ENCODE measurements around the gene TK2.
"Not testable (repeated sequence)": the region's sequence is repeated elsewhere in the genome, so short reads cannot be mapped to it uniquely, and the experiment has no call there.

The TK2 gene

GRCh38 chr16:66481081-66481942, 68.6 kb downstream of the TK2 start:
- no peak for DNase-seq

- no peak for DNase-seq
Observed at GRCh38 chr16:66480265-66481080, 69.4 kb downstream of the TK2 start.

GRCh38 chr16:66479661-66480264, 70.2 kb downstream of the TK2 start:
- DNase-seq, result no peak

- DNase-seq, result peak; percentile 75 to 78
Observed at GRCh38 chr16:66478733-66479511, 71.0 kb downstream of the TK2 start.

- no peak for DNase-seq
Observed at GRCh38 chr16:66477028-66477515, 72.8 kb downstream of the TK2 start.

- peak in 1 of 2 donors; percentile 14 for DNase-seq
Observed at GRCh38 chr16:66476328-66477027, 73.4 kb downstream of the TK2 start.

- no peak for DNase-seq
Observed at GRCh38 chr16:66475232-66475631, 74.7 kb downstream of the TK2 start.

- DNase-seq, result peak; percentile 39 to 62
Observed at GRCh38 chr16:66474750-66475199, 75.1 kb downstream of the TK2 start.

- DNase-seq, result no peak
Observed at GRCh38 chr16:66473654-66474519, 76.0 kb downstream of the TK2 start.

GRCh38 chr16:66473051-66473571, 76.8 kb downstream of the TK2 start:
- no peak for DNase-seq

- no peak for DNase-seq
Observed at GRCh38 chr16:66471716-66472393, 78.1 kb downstream of the TK2 start.

GRCh38 chr16:66471264-66471663, 78.7 kb downstream of the TK2 start:
- no peak for DNase-seq

- DNase-seq, result no peak
Observed at GRCh38 chr16:66470556-66470955, 79.4 kb downstream of the TK2 start.

- DNase-seq, result no peak
Observed at GRCh38 chr16:66469947-66470546, 79.9 kb downstream of the TK2 start.

- no peak for DNase-seq
Observed at GRCh38 chr16:66469291-66469946, 80.5 kb downstream of the TK2 start.

- DNase-seq, result no peak
Observed at GRCh38 chr16:66468321-66468965, 81.5 kb downstream of the TK2 start.

- no peak for DNase-seq
Observed at GRCh38 chr16:66467611-66468010, 82.3 kb downstream of the TK2 start.

GRCh38 chr16:66466636-66467035, 83.3 kb downstream of the TK2 start:
- not testable (repeated sequence) for DNase-seq
